Hematopoietic multipotent progenitor cell treated with erythropoietin and hydrocortisone succinate and interleukin-3 and kit ligand, for 4 days (in vitro differentiated cells): ENCODE measurements around the gene RNASEL.
"Not testable (repeated sequence)": the region's sequence is repeated elsewhere in the genome, so short reads cannot be mapped to it uniquely, and the experiment has no call there.

Experiments used
- DNase-seq: peaks from one replicate; pipeline ENCODE4 v3.0.0-alpha.2; 2015

The RNASEL gene

DNA sequence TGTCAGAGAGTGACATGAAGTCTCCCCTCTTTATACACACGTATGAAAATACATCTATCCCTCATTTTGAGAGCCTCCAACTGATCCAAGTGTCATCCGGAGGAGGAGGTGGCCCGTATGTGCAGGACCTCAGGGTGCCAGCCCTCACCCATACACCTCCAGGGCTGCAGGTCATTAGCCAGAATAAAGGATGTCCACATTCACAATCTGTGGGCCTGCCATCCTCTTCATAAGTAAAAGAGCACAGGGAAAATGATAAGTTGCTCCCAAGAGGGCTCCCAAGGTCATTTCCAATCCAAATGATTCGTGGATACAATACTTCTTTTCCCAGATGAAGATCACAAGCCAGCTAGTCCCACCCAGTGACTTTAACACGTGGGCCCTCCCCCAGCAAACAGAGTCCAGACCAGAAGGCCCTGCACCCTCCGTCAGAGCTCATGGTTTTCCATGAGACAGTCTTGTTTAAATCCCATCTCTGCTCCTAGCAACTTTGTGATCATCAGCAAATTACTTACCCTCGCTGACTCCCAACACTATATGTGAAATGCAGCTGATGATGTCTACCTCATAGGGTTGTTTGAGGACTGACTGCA is 28.6 kb downstream of the RNASEL start:
- no peak for DNase-seq

DNA sequence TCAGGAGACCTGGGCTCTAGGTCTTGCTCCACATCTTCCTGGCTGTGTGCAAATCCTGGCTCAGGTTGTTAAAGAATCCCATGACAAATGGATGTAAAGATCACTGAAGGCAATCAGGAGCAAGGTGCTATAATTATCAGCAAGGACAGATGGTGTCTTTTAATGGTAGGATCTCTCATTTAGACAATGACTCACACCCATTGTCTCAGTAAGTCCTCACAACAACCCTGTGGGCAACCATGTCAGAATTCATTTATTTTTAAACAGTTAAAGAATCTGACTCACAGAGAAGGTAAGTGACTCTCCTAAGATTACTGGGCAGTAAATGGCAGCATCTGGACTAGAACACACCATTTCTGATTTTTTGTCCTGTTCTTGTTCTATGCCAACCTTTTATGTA is 32.8 kb downstream of the RNASEL start:
- DNase-seq = no peak

DNA sequence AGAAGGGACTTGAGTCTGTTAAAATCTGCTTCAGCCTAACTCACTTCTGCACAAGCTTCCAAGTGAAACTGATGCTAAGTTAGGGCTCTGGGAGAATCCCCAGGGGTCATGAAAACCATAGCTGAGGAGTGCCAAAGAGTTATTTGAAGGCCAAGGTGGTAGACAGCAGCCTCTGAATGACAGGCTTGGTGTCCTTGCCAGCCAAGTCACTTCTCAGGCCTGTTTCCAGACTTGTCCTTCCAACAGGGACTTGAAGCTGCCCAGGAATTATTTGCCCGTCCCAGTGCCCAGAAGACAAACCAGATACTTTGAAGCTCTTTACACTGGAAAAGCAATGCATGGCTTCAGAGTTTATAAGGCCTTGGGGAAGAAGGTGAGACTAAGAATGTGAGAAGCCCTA is 33.6 kb downstream of the RNASEL start:
- no peak for DNase-seq

GRCh38 chr1:182552527-182552926 is 36.5 kb downstream of the RNASEL start:
- DNase-seq = no peak

GRCh38 chr1:182549811-182550210 is 39.2 kb downstream of the RNASEL start:
- no peak for DNase-seq

DNA sequence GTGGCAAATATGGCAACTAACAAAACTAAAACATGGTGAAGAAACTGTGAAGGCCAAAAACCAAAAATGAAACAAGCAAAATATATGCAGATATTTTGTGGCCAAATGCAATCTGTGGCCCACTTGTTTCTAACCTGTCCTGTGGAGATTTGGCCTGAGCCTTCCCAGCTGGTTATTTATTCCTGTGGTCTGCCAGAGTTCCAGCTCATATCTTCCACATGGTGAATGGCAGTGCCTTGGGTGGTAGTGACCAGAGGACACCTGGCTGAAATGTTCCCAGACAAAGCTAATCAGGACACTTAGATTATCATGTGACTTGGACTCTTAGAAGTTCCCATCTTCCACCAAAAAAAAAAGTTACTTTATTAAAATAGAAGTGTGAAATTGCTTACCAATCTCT is 39.7 kb downstream of the RNASEL start:
- no peak for DNase-seq

- DNase-seq = no peak
Observed at GRCh38 chr1:182533896-182534295, 55.2 kb downstream of the RNASEL start.

- DNase-seq = not testable (repeated sequence)
Observed at GRCh38 chr1:182528206-182528605, 60.9 kb downstream of the RNASEL start.

GRCh38 chr1:182527680-182528079 is 61.4 kb downstream of the RNASEL start:
- DNase-seq = no peak

- no peak for DNase-seq
Observed at GRCh38 chr1:182525342-182525741, 63.7 kb downstream of the RNASEL start.
